HG02970 (cell line): ENCODE data around the gene MPV17L.
"Not testable (repeated sequence)": the region's sequence is repeated elsewhere in the genome, so short reads cannot be mapped to it uniquely, and the experiment has no call there.

ENCODE experiments used
- ATAC-seq: cut with Tn5 transposase; IDR thresholded peaks from one replicate; pipeline ENCODE4 v1.9.1; 2021; ENCODE audit warnings: mild to moderate bottlenecking, moderate library complexity, moderate number of reproducible peaks; ENCODE audit not compliant: unreplicated experiment, low FRiP score

MPV17L gene

DNA sequence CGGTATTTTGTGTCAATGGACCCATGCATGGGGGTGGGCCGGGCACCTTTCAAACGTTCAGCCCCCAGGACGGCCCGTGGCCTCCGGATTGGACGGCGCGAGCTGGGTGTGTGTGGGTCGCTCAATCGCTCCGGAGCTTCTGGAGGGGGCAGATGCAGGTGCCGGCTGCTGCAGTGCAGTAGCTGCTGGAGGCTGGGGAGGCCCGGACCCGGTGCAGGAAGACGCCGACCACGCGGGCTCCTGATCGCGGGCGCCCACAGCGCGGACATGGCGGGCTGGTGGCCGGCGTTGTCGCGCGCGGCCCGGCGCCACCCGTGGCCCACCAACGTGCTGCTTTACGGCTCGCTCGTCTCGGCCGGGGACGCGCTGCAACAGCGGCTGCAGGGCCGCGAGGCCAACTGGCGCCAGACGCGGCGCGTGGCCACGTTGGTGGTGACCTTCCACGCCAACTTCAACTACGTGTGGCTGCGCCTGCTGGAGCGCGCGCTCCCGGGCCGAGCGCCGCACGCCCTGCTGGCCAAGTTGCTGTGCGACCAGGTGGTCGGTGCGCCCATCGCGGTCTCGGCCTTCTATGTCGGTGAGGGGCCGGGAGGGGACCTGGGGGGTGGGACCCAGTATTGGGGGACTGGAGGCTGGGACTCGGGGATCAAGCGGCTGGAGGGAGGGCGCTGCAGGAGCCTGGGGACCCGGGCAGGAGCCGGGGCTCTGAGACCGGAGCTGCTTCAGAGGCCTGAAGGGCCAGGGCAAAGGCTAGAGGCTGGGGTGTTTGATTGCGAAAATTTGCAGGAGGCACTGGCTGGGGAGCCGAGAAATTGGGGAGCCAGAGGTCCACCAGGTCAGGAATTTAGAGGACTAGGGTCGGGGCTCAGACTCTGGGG is at the start of gene MPV17L:
TSS of gene MPV17L (plus strand) at position 124 of the 878 bp plus-strand sequence. CDS start at position 268, 144 bp downstream.
- ATAC-seq = not testable (repeated sequence)

GRCh38 chr16:15348721-15349120 is 46.8 kb upstream of the MPV17L start:
- not testable (repeated sequence) for ATAC-seq

- ATAC-seq = not testable (repeated sequence)
Observed at GRCh38 chr16:15351251-15351650, 44.3 kb upstream of the MPV17L start.

GRCh38 chr16:15351745-15352144 is 43.8 kb upstream of the MPV17L start:
- not testable (repeated sequence) for ATAC-seq

GRCh38 chr16:15352852-15353251 is 42.7 kb upstream of the MPV17L start:
- not testable (repeated sequence) for ATAC-seq

DNA sequence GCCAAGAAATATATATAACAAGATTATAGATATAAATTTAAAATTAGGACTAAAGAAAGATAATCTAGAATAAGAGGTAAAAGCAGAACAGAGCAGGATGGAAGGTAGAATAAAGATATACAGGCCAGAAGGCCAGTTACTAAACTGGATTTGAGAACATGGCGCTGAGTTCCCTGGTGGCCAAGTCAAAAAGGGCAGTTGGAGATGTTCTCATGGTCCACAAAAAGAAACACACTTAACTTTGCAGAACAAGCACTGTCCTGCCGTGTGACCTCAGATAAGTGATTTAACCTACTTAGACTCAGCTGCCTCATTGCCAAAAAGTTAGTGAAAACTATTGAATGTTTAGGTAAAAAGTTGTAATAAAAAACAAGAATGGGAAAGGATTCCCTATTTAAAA is 40.7 kb upstream of the MPV17L start:
- not testable (repeated sequence) for ATAC-seq

GRCh38 chr16:15357495-15357894 is 38.1 kb upstream of the MPV17L start:
- ATAC-seq = not testable (repeated sequence)

GRCh38 chr16:15378194-15378593 is 17.4 kb upstream of the MPV17L start, which contains the start of gene NPIPA5:
Gene NPIPA5, minus strand, starts transcription at chr16:15378294. Its CDS starts 0 bp downstream, at chr16:15378294.
- ATAC-seq = not testable (repeated sequence)

DNA sequence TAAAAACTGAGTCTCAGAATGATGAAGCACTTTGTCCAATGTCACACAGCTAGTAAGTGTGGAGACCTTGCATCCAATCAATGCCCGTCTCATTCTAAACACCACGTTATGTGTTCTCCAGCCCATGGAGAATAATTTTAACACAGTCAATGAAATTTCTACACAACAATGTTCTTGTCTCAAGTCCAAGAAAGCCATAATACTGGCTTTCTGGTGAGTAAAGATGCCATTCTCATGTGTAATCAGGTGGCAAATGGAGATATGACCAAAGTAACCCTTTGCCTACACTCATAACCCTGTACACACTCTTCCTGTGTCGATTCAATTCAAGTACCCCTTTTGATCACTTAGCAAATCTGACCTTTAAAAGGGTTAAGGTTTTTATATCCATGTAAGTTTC is 12.7 kb upstream of the MPV17L start:
- ATAC-seq = not testable (repeated sequence)

- ATAC-seq = not testable (repeated sequence)
Observed at GRCh38 chr16:15388060-15388459, 7.5 kb upstream of the MPV17L start.

DNA sequence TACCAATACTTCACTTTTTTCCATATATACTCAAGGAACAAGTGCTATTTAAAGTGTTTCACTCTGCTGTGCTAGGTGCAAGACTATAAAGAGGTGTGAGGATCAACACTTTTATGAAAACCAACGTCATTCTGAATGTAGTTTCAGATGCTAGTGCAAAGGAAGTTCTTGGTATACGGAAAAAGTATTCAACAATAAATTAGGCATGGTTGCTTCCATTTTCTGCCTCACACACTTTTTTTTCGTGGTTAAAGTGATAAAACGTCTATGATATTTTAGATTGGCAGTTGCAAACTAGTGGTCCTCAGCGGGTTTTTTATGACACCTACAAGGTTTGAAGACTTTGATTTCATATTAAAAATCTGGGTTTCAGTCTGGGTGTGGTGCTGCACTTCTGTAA is 5.6 kb upstream of the MPV17L start:
- ATAC-seq = not testable (repeated sequence)

GRCh38 chr16:15393025-15393424 is 2.5 kb upstream of the MPV17L start:
- ATAC-seq = not testable (repeated sequence)

DNA sequence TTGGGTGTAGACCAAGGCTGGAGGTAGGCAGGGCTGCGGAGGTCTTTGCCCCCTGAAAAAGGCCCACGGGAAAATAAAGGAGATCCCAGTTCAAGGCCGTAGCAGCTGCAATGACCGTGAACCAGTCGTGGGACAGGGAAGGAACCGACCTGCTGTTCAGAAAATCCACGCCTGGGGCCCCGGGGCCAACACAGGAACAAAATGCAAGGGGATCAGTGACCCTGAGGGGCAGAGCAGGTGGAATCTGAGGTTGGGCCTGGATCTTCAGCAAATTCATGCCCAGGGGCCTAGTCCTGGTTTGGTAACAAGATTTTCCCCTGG is 915 bp downstream of the MPV17L start:
- not testable (repeated sequence) for ATAC-seq

GRCh38 chr16:15396948-15397594 is 1.5 kb downstream of the MPV17L start:
- ATAC-seq = no peak

DNA sequence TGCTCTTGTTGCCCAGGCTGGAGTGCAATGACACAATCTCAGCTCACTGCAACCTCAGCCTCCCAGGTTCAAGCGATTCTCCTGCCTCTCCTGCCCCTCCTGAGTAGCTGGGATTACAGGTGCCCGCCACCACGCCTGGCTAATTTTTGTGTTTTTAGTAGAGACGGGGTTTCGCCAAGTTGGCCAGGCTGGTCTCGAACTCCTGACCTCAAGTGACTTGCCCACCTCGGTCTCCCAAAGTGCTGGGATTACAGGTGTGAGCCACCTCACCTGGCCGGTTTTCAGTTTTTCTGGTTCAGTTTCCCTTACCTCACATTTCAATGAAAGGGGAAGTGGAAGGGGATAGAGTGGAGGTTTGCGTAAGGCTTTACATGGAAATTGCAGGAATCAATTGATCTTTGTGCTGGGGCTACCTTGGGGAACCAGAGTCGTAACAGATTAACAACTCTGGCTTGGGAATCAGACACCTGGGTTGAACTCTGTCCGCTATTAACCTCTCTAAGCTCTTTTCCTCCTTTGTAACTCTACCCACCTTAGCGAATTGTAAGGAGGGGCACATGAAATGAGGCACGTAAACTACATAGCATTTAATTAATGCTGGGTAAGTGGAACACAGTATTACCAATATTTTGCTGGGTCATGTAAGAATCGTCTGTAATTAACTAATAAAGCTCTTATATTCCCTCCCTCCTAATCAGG is 3.2 kb downstream of the MPV17L start:
- no peak for ATAC-seq

DNA sequence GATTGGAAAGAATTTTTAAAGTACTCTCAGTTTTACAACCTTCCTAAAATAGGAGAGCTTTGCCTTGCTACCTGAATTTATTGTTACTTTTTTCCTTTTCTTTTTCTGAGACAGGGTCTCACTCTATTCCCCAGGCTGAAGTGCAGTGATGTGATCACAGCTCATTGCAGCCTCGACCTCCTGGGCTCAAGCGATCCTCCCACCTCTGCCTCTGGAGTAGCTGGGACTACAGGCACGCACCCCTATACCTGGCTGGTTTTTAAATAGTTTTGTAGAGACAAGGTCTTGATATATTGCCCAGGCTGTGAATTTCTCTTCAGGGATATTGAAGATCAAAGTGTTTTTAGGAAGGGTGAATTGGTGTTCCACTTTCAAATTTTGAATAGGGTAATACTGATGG is 3.8 kb downstream of the MPV17L start:
- ATAC-seq = no peak

- not testable (repeated sequence) for ATAC-seq
Observed at GRCh38 chr16:15400314-15400713, 4.8 kb downstream of the MPV17L start.

DNA sequence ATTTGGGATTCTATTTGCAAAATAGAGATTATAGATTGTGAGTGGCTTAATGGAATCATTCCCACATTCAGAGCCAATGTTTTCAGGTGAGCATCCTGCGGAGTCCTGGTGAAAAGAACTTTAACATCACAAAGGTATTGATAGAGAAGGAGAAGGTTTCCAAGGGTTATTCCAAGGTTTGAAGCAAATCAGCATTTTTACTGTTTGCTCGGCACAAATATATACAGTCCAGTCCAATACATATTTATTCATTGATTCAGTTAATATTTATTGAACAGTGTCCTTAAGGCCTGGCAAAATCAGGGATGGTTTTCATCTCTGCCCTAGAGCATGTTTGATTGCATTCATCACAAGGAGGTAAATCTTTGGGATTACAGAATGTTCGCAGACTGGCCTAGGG is 6.4 kb downstream of the MPV17L start:
- ATAC-seq = no peak

DNA sequence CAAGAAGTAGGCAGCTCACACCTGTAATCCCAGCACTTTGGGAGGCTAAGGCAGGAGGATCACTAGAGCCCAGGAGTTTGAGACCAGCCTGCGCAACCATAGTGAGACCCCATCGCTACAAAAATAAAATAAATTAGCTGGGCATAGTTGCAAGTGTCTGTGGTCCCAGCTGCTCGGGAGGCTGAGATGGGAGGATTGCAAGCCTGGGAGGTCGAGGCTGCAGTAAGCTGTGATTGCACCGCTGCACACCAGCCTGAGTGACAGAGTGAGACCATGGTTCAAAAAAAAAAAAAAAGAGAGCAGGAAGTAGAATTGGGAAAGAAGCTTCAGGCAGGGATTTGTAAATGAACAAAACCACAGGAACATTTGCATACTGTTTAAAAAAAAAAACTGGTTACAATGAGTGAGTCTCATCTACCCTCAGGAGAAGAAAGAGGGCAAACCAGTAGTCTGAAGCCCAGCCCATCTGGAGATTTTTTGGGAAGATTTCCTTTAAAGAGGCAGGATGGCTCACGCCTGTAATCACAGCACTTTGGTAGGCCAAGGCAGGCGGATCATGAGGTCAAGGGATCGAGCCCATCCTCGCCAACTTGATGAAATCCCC is 7.9 kb downstream of the MPV17L start:
- ATAC-seq = no peak

DNA sequence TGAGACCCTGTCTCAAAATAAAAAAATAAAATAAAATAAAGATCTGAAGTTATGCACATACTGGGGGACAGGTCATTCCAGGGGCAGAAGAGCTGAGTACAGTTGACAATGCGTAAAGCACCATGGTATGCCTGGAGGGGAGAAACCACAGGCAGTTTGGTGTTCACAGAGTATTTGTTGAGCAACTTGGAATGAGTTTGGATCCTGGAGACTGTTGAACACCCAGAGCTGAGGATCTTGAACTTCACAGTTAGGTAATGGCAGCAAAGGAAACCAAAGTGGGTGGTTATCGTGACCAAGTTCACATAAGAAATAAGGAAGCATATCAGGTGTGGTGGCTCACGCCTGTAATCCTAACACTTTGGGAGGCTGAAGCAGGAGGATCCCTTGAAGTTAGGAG is 8.5 kb downstream of the MPV17L start:
- ATAC-seq = not testable (repeated sequence)

- ATAC-seq = no peak
Observed at GRCh38 chr16:15404792-15405191, 9.2 kb downstream of the MPV17L start.
